Hepatocyte (in vitro differentiated cells): ENCODE results near the gene LY6G5B.

Experiments used
- CTCF ChIP-seq: fragments of 200-600 bp; sonication (generic); IDR thresholded peaks from 2 replicates; pipeline ENCODE4 v1.5.1; 2016; ENCODE audit warnings: antibody characterized with exemption, mild to moderate bottlenecking; ENCODE audit not compliant: poor library complexity
- EZH2 ChIP-seq: fragments of 200-600 bp; sonication (generic); IDR thresholded peaks from 2 replicates; pipeline ENCODE4 v1.6.1; 2016; ENCODE audit warnings: antibody characterized with exemption, mild to moderate bottlenecking, borderline replicate concordance
- EZH2phosphoT487 ChIP-seq: fragments of 200-600 bp; sonication (generic); IDR thresholded peaks from one replicate; pipeline ENCODE4 v1.6.1; 2018; ENCODE audit warnings: antibody characterized with exemption, mild to moderate bottlenecking, low read depth, moderate library complexity; ENCODE audit not compliant: unreplicated experiment, severe bottlenecking

- no peak for TF ChIP-seq CTCF
- no peak for TF ChIP-seq EZH2phosphoT487
- no peak for TF ChIP-seq EZH2
Observed at GRCh38 chr6:31711233-31711632, 41.5 kb downstream of the LY6G5B start.
